HG02852 (cell line): ENCODE measurements around the gene ITGAL.
"Not testable (repeated sequence)": the region's sequence is repeated elsewhere in the genome, so short reads cannot be mapped to it uniquely, and the experiment has no call there.

Experiments
- ATAC-seq: cut with Tn5 transposase; IDR thresholded peaks from one replicate; pipeline ENCODE4 v1.9.1; 2021; ENCODE audit warnings: mild to moderate bottlenecking, moderate library complexity; ENCODE audit not compliant: unreplicated experiment

ITGAL gene

DNA sequence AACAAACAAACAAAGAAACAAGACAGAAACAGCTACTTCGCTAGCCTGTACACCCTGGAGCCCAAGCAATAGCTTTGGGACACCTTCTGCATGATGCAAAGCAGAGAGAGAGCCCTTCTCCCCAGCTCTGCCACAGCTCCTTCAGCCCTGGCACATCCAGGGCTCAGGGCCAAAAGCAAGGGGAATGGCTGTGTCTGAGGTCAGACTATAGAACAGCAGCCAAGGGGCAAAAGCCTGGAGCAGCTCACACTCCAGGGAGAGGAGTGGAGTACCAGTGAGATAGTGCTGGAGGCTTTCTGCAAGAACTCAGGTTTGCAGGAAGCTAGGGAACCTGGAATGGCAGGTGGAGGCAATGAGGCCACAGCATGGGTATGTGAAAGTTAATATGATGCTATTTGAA lies 15.3 kb upstream of the ITGAL start:
- ATAC-seq: no peak

DNA sequence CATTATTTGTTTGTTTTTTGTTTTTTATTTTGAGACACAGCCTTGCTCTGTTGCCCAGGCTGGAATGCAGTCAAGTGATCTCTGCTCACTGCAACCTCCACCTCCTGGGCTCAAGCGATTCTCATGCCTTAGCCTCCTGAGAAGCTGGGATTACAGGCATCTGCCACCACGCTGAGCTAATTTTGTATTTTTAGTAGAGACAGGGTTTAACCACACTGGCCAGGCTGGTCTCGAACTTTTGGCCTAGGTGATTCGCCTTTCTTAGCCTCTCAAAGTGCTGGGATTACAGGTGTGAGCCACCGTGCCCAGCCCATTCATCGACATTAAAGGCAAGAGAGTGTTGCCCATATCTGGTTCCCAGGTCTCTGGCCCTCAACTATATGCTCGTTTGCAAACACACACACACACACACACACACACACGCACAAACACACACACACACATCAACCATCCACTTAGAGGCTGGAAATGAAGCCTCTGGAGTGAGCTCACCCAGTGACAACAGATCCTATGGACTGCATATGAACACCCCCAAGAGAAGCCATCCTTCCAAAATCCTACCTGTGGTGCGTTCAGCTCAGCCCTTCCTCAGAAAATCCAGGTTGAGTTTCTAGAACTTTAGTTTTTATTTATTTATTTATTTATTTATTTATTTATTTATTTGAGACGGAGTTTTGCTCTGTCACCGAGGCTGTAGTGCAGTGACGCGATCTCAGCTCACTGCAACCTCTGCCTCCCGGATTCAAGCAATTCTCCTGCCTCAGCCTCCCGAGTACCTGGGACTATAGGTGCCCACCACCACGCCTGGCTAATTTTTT lies 14.6 kb upstream of the ITGAL start:
- ATAC-seq: no peak

DNA sequence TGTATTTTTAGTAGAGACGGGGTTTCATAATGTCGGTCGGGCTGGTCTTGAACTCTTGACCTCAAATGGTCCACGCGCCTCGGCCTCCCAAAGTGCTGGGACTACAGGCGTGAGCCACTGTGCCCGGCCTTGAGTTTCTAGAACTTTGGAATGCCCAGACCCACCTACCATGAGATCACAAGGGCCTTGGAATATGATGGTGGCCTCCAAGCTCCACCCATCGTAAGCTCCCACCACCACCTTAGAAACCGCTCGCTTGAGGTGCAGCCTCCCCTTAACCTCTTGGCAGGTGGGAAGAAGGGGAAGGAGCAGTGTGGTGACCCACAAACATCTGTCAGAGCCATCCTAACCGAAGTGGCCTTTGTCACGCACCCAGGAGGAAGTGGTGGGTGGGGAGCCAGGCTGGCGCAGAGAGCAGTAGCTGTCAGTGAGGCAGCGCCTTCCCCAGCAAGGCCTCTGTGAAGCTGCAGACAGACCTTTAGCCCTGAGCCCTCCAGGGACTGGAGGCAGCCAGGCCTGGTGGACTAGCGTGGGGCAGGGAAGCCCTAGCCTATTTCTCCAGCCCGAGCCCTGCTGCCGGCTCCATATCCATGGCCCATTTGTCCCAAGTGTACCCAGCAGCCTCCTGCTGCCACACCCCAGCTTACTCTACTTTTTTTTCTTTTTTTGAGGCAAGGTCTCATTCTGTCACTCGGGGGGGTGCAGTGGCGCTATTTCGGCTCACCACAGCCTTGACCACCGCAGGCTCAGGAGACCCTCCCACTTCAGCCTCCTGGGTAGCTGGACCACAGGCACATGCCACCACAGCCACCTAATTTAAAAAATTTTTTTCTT lies 13.8 kb upstream of the ITGAL start:
- peak; percentile 82 for ATAC-seq

DNA sequence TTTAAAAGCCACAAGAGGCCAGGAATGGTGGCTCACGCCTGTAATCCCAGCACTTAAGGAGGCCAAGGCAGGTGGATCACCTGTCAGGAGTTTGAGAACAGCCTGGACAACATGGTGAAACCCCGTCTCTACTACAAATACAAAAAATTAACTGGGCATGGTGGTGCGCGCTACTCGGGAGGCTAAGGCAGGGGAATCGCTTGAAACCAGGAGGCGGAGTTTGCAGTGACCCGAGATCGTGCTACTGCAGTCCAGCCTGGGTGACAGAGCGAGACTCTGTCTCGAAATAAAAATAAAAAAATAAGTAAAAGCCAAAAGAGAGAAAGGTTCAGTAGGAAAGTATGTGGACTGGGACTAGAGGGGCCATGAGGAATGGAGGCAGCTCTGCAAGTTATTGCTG lies 13.1 kb upstream of the ITGAL start:
- ATAC-seq: no peak

DNA sequence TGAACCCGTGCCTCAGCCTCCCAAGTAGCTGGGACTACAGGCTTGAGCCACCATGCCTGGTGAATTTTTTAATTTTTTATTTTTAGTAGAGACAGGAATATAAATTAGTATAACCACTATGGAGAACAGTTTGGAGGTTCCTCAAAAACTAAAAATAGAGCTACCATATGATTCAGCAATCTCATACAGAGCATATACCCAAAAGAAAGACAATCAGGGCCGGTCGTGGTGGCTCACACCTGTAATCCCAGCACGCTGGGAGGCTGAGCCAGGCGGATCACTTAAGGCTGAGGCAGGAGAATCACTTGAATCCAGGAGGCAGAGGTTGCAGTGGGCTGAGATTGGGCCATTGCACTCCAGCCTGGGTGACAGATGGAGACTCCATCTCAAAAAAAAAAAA lies 11.1 kb upstream of the ITGAL start:
- ATAC-seq: not testable (repeated sequence)

DNA sequence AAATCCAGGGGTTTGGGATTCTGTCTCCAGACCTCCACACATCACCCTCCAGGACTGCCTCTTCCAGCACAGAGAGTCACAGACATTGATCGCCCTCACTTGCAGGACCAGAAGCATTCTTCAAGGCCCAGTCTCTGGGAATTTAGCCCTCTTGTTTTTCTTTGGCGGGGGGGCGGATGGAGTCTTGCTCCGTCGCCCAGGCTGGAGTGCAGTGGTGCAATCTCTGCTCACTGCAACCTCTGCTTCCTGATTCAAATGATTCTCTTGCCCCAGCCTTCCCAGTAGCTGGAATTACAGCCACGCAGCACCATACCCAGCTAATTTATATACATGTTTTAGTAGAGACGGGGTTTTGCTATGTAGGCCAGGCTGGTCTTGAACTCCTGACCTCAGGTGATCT lies 8.5 kb upstream of the ITGAL start:
- no peak for ATAC-seq

DNA sequence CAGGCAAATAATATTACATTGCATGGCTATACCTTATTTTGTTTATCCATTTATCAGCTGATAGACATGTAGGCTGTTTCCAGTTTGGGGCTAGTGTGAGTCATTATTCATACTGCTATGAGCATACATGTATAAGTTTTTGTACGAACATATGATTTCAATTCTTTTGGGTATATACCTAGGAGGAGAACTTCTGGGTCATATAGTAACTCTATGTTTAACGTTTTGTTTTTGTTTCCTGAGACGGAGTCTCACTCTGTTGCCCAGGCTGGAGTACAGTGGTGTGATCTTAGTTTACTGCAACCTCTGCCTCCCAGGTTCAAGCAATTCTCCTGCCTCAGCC lies 2.4 kb upstream of the ITGAL start:
- no peak for ATAC-seq

DNA sequence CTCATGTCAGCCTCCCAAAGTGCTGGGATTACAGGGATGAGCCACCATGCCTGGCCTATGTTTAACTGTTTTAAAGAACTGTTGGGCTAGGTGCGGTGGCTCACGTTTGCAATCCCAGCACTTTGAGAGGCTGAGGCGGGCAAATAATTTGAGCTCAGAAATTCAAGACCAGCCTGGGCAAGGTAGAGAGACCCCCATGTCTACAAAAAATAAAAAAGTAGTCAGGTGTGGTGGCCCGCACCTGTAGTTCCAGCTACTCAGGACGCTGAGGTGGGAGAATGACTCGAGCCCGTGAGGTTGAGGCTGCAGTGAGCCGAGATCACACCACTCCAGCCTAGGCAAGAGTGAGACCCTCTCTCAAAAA lies 1.9 kb upstream of the ITGAL start:
- no peak for ATAC-seq

DNA sequence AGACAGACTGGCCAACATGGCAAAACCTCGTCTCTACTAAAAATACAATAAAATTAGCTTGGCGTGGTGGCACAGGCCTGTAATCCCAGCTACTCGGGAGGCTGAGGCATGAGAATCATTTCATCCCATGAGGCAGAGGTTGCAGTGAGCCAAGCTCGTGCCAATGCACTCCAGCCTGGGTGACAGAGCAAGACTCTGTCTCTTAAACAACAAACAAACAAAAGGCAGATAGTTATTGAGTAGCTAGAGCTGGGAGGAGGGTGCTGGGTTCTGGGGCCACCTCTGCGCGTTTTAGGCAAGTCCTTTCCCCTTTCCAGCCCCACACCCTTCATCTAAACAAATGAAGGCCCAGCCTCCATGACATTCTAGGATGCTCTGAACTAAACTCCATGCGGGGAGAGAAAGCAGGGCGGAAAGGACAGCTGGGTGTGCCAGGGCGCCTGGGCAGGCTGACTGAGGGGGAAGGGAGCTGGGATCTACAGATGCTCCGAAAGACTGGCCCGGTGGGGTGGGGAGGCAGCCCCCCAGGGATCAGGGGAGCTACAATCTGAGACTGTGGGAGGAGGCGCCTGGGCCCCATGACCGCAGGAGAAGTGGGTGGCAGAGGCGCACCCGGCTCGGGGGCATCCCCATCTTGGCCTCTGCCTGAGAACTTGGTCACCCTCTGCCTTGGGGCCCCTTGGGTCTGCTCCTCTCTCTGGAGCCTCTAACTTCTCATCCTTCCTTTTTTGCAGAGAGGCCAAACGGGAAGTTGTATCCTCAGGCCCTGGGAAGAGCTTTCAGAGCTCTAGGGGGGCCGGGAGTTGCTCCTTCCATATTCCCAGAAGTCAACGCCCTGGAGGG lies 910 bp downstream of the ITGAL start:
- no peak for ATAC-seq

DNA sequence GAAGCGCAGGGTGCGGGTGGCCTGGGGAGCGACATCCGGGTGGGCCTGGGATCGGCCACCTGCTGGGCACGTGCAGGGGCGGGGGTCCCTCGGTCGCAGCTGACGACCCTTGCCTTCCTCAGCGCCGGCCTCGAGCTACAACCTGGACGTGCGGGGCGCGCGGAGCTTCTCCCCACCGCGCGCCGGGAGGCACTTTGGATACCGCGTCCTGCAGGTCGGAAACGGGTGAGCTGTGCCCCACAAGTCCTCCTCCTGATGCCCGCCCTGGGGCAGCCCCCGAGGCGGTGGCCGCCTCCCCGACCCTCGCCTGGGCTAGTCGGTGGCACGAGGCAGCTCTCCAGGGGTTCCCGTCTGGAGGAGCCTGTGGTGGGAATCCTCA lies 1.5 kb downstream of the ITGAL start:
- no peak for ATAC-seq

DNA sequence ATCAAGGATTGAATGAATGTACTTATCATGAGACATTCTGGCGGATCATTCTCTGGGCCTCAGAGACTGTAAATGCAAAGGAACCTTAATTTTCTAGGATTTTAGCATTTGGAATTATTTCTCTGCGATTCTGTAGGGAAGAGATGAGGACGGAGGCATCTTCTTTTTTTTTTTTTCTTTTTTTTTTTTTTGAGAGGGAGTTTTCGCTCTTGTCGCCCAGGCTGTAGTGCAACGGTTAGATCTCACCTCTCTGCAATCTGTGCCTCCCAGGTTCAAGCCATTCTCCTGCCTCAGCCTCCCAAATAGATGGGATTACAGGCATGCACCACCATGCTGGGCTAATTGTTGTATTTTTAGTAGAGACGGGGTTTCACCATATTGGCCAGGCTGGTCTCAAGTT lies 2.1 kb downstream of the ITGAL start:
- ATAC-seq: no peak

DNA sequence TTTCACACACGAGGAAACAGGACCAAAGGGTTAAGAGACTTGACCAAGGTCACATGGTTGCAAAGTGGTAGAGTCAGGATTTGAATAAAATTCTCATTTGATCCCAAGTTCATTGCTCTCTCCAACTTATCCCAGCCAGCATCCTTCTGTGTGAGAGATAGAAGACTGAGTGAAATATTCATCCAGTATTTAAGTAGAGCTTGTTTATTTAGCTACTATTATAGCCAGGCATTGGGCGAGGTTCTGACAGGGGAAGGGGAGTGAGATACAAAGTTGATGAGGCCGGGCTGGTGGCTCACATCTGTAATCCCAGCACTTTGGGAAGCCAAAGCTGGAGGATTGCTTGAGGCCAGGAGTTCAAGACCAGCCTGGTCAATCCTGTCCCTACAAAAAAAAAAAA lies 4.4 kb downstream of the ITGAL start:
- ATAC-seq: no peak

DNA sequence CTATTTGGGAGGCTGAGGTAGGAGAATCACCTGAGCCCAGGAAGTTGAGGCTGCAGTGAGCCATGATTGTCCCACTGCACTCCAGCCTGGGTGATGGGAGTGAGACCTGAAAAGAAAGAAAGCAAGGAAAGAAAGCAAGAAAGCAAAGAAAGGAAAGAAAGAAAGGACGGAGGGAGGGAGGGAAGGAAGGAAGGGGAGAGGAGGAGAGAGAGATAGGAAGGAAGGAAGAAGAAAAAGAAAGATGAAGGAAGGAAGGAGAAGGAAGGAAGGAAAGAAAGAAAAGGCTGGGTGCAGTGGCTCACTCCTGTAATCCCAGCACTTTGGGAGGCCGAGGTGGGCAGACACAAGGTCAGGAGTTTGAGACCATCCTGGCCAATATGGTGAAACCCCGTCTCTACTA lies 5.2 kb downstream of the ITGAL start:
- ATAC-seq: not testable (repeated sequence)

DNA sequence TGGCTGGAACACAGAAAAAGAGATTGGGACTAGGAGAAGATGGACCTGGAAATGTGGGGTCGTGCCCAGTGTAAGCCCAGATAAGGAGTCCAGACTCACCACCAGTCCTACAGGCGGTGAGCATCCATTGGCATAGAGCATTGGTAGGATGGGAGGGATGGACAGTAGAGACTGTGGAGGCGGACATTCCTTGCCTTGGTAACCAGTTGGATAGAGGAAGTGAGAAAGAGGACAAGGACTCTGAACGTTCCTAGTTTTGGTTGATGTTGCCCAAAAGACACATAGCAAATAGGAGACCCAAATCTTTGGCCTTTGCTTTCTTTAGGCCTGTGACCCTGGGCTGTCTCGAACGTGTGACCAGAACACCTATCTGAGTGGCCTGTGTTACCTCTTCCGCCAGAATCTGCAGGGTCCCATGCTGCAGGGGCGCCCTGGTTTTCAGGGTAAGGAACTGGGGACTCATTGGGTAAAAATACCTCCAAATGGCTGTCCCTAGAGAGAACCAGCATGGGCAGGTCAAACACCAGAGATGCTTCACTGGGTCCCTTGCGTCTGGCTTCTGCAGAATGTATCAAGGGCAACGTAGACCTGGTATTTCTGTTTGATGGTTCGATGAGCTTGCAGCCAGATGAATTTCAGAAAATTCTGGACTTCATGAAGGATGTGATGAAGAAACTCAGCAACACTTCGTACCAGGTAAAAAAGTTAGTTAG lies 6.4 kb downstream of the ITGAL start:
- ATAC-seq: no peak

DNA sequence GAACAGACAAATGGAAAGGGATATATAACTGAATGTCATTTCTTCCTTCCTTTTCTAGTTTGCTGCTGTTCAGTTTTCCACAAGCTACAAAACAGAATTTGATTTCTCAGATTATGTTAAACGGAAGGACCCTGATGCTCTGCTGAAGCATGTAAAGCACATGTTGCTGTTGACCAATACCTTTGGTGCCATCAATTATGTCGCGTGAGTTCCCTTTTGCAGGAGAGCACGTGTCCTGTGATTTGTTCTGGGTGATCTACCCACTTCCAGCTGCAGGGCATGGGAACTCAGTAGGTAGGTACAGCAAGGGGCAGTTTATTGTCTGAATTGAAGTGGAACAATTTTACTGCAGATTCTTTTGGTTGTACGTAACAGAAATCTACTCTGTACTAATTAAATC lies 8.8 kb downstream of the ITGAL start:
- ATAC-seq: no peak

DNA sequence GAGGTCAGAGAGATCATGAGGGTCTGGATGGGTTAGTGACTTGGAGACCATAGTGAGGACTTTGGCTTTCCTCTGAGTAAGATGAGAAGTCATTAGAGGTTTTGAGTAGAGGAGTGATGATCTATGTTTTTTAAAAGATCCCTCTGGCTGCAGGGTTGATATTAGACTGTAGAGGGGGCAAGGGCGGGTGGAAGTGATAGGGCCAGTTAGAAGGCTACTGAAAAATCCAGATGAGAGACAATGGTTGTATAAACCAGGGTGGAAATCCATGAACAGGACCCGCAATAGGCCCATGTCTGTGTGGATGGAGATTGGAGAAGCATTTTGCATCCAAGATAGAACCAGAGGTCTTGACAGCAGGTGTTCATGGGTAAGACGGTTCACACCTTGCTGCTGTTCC lies 9.8 kb downstream of the ITGAL start:
- no peak for ATAC-seq

DNA sequence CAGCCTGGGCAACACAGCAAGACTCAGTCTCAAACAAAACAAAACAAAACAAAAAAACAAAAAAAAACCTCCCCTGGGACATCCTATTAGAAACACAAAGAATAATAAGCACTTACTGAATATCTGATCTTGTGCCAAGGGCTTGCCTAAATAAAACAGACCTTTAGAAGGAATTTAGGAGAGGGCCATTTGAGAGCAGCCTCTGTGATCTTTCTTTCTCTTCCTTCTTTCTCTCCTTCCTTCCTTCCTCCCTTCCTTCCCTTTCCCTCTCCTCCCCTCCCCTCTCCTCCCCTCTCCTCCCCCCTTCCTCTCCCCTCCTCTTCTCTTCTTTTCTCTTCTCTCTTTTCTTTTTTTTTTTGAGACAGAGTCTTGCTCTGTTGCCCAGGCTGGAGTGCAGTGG lies 12.3 kb downstream of the ITGAL start:
- no peak for ATAC-seq

DNA sequence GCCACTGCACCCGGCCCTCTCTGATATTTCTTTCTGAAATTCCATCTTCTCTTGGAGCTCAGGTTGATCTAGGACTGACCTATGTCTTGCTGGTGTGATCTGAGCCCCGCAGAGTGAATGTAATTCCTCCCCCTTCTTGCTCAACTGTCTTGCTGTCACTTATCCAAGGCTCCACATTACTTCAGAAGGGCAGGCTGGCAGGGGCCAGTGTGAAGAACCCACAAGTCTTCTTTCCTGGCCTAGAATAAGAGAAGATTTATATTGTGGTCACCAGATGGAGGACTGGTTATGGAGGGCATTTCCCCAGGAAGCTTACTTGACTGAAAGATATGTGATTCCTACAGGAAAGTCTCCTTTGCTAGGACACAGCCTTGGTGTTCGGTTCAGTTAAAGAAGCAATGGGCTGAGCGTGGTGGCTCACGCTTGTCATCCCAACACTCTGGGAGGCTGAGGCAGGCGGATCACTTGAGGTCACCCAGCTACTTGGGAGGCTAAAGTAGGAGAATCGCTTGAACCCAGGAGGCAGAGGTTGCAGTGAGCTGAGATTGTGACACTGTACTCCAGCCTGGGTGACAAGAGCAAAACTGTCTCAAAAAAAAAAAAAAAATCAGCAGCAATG lies 13.4 kb downstream of the ITGAL start:
- no peak for ATAC-seq

DNA sequence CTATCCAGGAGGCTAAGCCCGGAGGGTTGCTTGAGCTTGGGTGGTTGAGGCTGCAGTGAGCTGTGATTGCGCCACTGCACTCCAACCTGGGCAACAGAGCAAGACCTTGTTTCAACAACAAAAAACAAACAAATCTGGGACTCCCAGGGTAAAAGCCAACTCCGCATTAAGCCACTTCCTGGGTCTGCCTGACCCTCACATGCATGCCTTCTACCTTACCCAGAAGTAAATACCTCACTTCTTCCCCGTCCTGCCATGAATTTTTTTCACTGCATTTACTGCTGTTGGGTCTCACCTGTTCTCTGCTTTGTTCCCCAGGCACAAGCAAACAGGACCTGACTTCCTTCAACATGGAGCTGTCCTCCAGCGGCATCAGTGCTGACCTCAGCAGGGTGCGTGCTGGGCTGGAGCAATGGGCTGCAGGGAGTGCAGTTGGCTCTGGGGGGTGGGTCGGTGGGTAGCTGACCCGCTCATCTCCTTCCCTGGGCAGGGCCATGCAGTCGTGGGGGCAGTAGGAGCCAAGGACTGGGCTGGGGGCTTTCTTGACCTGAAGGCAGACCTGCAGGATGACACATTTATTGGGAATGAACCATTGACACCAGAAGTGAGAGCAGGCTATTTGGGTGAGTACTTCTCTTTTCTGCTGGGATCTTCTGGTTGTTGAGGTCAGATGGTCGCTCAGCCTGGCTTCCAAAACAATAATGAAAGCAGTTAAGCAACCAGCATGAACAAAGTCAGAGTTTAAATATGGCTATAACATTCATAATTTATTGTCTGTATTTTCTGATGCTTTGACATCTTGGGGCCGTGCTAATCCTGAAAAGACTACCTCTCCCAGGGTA lies 16.4 kb downstream of the ITGAL start:
- ATAC-seq: no peak

DNA sequence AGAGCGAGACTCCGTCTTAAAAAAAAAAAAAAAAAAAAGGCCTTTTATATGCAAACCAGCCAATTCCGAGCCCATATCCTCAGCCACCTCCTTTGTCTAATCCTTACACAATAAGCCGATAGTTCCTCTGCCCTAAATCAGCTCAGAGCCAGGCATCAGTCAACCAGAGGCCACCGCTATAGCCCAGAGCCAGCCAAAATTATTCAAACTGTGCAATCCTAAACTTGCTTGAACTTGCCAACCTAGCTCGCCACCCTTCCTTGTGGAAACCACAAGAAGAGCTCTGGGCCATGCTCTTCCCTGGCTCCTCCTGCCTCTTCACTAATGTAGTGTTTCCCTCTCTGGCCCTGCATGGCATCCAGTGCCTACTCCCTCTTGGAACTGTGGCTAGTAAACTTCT lies 17.7 kb downstream of the ITGAL start:
- ATAC-seq: no peak
